ENCODE measurements around the gene KIF5C.

The KIF5C gene

GRCh38 chr2:149061133-149061745 lies 186.2 kb downstream of the KIF5C start:
- TF ChIP-seq CTCF (IDR thresholded peaks at IDR 0.05; ENCODE audit: extremely low read depth, missing control alignments), result no peak
- no peak for DNase-seq (ENCODE audit: low spot score)

- DNase-seq (ENCODE audit: low spot score), result no peak
- no peak for TF ChIP-seq CTCF (IDR thresholded peaks at IDR 0.05; ENCODE audit: extremely low read depth, missing control alignments)
Observed at GRCh38 chr2:149062531-149062930, 187.5 kb downstream of the KIF5C start.

GRCh38 chr2:149063177-149063576 lies 188.2 kb downstream of the KIF5C start:
- DNase-seq (ENCODE audit: low spot score), result no peak
- no peak for TF ChIP-seq CTCF (IDR thresholded peaks at IDR 0.05; ENCODE audit: extremely low read depth, missing control alignments)

GRCh38 chr2:149064365-149064841 lies 189.4 kb downstream of the KIF5C start:
- DNase-seq (ENCODE audit: low spot score), result no peak
- TF ChIP-seq CTCF (IDR thresholded peaks at IDR 0.05; ENCODE audit: extremely low read depth, missing control alignments), result no peak

- DNase-seq (ENCODE audit: low spot score), result no peak
Observed at GRCh38 chr2:149064856-149065630, 190.0 kb downstream of the KIF5C start.

GRCh38 chr2:149068225-149068995 lies 193.4 kb downstream of the KIF5C start:
- no peak for TF ChIP-seq CTCF (IDR thresholded peaks at IDR 0.05; ENCODE audit: extremely low read depth, missing control alignments)
- DNase-seq (ENCODE audit: low spot score), result no peak

More at GRCh38 chr2:149064856-149065630, 190.0 kb downstream of the KIF5C start:
- TF ChIP-seq CTCF (IDR thresholded peaks at IDR 0.05; ENCODE audit: extremely low read depth, missing control alignments), result no peak

Measured in GM20000 (cell line).